NCI-H2029 (cell line): ENCODE measurements around the gene TBCK.
"Not testable (repeated sequence)": the region's sequence is repeated elsewhere in the genome, so short reads cannot be mapped to it uniquely, and the experiment has no call there.

Experiments
- DNase-seq: peaks from one replicate; lab custom pipeline; 2025; lab: John Stamatoyannopoulos, UW

The TBCK gene

DNA sequence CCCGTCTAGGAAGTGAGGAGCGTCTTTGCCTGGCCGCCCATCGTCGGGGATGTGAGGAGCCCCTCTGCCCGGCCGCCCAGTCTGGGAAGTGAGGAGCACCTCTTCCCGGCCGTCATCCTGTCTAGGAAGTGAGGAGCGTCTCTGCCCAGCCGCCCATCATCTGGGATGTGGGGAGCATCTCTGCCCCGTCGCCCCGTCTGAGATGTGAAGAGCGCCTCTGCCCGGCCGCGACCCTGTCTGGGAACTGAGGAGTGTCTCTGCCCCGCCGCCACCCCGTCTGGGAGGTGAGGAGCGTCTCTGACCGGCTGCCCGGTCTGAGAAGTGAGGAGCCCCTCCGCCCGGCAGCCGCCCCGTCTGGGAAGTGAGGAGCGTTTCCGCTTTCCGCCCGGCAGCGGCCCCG lies 5.2 kb upstream of the TBCK start:
- not testable (repeated sequence) for DNase-seq

DNA sequence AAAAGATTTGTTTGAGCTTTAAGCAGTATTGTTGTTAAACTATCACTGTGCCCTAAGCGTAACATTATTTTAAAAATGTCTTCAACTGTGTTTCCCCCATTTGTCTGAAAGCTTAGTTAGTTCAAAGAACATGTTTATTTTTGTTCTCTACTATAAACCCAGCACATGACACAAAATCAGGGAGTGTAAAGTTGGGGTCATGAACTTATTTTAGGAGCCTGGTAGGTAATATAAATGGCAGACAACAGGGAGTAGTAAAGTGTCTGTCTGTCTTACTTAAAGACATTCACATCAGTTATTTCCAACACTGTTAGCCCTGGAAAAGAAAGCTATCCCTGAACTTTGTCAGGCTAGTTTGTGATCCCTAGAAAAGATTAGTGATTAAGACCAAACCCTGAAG lies 4.2 kb upstream of the TBCK start:
- no peak for DNase-seq

DNA sequence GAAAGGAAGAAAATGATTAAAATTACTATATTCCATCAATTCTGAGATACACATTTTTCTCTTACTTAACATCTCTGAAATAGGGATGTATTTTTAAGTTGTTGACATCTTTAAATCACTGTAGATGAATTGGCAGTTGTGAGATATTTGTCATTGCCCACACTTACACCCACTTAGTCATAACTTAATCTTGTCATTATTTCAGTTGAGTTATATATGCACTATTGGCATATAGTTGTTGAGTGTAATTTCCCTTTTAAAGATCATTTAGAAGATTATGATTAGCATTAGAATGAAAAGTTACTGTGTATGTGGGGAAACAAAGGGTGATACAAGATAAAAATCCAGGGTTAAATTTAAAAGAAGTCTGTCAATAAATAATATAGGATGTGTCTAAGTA lies 2.5 kb upstream of the TBCK start:
- DNase-seq = no peak

DNA sequence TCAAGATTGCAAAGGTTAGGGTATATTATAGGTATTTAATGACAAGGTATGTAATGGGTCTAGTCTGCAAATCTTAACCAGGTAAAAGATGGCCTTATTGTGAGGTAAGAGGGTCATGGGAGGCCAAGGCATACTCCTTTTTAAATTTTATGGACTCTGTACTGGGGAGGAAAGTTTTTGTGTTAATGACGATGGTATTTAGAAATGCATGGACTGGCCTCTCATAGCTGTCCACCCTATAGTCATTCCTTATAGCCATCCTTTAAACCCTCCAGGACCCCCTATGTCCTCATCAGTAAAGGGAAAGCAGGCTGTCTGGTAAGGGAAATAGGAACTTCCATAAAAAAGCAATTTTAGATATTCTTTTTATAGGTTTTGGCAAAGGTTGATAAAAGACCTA lies 1.8 kb upstream of the TBCK start:
- no peak for DNase-seq

DNA sequence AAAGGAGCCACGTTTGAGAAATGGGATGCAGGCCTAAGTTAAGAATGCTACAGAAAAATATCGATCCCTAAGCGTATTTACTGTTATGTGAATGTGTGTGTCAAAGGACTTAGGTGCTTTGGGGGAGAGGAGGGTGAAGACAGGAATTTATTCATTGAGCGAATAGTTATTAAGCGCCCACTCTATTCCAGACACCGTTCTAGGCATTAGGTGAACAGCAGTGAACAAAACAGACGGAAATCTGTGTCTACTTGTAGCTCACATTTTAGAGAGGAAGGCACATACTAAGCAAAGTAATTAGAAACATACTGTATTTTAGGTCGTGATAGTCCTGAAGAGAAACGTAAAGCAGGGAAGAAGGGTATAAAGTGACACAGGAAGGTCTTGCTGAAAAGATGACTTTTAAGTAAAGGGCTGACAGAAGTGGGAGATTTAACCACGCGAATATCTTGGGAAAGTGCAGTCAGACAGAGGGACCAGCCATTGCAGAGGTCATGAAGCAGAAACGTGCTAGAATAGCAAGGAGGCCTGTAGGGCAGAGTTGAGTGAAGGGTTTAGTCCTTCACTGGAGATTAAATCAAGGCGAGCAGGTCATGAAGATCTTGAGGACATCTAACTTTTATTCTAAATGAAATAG lies 882 bp upstream of the TBCK start:
- no peak for DNase-seq

DNA sequence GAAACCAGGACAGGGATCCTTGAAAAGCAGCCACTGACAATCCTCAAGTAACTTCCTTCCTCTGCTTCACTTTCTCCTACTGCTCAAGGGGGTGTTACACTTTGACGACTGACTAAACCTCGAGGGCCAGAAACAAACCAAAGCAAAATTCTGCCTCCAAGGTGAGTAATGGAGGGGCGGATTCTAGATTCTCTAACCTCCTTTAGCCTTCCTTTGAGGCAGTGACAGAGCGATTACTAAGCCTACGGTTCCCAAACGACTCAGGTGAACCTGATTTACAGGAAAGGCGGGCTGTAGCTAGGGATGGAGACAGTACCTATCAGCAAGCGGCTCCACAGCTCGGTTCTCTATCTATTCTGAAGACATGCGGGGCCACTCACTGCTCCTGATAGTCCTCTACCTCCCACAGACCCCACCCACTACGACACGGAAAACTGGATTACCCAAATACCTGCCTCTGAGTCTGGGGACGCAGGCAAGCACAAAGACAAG lies 487 bp downstream of the TBCK start:
- no peak for DNase-seq

DNA sequence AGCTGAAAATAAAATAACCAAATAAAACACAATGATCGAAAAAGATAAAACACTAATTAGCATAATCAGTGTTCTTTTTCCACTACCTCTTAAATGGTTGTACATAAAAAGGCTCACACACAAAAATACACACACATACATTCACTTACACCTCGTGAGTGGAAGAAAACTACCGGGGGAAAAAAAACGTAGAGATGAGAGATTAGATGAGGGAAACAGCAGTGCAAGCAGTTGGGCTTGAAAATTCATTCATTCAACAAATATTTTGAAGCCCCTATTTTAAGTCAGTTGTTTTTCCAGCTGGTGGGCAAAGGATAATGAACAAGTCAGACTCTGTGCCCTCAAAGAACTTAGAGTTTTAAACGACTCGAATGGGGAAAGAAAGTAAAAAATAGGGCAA lies 1.0 kb downstream of the TBCK start:
- DNase-seq = no peak

DNA sequence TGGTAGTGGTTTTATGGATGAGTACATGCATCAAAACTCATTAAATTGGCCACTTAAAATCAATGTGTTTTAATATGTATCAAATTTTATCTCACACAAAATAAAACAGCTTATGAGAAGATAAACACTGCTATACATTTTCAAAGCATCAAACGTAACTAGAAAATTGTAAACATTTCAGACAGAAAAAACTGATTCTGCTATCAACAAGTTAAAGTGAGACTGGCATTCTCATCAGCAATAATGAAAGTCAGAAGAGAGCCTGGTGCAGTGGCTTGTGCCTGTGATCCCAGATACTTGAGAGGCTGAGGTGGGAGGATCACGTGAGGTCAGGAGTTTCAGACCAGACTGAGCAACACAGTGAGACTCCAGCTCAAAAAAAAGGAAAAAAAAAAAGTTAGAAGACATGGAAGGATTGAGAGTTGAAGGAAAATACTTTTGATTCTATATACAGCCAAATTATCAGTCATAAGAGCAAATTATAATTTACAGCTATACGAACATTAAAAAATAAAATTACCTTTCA lies 2.9 kb downstream of the TBCK start:
- no peak for DNase-seq

DNA sequence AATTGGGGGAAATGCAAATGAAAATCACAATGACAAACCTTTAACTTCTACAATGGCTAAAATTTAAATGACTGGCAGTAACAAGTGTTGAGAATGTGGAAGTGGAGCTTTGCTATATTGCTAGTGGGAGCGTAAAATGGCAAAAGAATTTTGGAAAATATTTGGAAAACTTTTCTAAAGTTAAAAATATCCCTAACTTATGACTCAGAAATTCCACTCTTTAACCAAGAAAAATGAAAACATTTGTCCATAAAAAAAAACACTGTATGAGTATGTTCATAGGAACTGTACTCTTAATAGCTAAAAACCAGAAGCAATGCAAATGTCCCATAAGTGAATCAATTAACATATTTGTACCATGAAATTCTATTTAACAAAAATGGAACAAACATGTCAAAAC lies 3.6 kb downstream of the TBCK start:
- no peak for DNase-seq

DNA sequence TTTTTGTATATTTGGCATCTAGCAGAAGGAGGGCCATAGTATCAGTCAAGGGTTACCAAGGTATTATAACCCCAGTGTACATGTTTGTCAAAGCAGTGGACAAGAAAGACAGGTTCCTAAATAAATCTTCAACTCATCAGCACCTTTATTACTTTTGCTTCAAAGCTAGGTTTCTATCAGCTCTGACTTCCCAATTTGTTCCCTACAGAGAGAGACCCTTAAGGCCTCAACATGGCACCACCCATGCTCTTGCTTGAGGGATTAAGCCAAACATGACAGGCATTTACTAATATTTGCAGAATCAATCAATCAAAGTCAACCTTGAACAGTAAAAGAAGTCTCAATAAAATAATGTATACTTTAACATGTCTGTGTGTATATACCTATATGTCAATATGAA lies 9.4 kb downstream of the TBCK start:
- no peak for DNase-seq

DNA sequence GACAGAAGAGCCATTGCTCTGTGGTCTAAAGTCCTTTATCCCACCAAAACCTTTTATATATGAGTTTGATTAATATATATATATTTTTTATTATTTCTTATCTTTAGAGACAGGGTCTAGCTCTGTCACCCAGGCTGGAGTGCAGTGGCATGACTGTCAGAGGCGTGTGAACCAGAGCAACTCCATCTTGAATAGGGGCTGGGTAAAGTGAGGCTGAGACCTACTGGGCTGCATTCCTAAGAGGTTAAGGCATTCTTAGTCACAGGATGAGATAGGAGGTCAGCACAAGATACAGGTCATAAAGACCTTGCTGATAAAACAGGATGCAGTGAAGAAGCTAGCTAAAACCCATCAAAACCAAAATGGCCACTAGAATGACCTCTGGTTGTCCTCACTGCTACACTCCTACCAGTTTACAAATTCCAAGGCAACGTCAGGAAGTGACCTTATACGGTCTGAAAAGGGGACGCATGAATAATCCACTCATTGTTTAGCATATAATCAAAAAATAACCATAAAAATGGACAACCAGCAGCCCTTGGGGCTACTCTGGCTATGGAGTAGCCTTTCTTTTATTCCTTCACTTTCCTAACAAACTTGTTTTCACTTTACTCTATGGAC lies 10.5 kb downstream of the TBCK start:
- DNase-seq = no peak

DNA sequence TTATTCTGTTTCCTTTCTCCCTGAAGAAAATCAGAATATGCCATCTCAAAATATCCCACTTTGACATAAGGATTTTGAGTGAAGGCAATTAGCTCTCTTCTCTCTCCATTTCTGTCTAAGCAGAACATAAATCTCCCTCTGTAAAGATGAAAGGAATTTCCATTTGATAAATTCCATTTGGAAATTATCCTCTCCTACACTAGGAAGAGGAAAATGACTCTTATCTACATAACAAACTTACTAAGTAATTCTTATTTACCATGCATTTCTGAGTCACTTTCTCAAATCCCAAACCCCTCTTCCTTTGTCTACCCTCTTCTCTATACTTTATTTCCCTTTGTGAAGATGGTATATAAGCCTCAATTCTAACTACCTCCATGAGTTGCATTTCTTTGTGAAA lies 11.4 kb downstream of the TBCK start:
- no peak for DNase-seq

DNA sequence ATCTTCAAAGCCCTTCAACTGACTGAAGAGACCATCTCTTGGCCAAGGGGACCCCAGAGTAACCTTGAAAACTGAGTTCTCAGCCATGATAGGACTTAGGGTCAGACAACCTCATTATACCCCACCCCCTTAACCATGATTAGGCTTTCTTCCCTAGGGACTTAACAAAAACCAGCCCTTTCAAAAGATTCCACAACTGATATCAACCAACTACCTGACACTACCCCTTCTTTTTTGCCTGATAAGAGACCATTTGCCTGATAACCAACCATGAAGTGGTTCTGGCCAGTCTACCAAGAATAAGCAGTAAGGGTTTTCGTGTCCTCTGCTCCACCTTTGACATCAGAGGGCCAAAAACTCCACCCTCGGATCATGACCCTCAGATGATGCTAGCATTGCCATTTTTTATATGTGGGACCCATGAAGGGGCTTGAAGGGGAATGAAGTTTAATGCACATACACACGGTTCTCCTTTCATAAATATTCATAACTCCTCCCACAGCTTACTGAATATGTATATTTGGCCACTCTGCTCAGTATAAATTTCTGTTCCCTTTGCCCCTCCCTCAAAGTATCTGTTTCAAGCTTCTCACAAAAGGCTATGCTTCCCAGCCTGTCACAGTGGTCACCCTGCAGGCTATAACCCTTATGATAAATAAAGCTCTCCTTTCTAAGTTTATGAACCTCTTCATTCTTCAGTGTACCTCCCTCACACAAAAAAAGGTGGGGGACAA lies 12.3 kb downstream of the TBCK start:
- no peak for DNase-seq

DNA sequence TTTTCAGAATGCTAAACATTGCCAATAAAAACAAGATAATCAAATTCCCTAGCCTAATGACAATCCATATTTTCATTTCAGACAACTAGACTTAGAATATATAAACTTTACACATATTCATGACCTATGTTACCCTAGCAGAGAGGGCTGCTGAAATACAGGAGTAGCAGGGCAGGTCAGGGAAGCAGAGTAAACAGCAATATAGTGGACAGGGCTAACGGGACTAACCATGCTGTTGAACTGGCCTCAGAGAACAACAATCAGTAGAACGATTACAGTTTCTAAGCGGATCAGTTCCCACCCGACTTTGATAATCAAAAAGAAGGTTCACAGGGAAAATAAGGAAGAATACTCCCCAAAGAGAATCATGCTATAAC lies 14.0 kb downstream of the TBCK start:
- DNase-seq = no peak

DNA sequence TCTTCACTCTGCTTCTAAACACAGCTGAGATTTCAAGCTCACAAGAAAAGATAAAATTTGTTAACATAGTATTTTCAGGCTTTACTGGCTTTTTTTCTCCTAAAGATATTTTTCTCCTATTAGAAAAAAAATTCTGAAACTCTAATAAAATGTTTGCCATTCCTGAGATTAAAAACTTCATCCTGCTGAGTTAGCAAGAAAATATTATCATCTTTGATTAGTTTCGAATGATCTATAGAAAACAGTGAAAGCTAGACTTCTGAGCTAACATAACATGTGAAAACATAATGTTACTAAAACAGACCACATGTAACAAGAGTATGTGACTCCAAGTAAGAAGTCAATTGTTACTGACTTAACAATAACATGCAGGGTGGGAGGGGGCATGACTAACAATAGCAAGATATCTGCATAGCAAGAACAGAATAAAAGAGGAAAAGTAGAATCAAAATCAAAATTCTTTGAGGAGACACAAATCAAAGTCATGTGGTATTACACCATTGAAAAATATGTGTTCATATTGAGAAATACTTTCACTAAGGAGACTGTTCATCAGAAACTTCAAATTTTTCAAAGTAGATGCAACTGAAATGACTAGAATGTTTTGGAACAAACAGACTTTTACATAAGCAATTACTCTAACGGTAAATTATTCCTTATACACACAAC lies 14.5 kb downstream of the TBCK start:
- no peak for DNase-seq

DNA sequence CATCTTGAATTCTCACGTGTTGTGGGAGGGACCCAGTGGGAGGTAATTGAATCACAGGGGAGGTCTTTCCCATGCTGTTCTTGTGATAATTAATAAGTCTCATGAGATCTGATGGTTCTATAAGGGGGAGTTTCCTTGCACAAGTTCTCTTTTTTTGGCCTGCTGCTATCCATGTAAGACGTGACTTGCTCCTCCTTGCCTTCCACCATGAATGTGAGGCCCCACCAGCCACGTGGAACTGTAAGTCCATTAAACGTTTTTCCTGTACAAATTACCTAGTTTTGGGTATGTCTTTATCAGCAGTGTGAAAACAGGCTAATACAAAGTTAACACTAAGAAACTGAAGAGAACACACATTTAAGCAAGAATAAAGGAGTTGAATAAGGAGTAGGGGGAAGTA lies 16.0 kb downstream of the TBCK start:
- DNase-seq = no peak

DNA sequence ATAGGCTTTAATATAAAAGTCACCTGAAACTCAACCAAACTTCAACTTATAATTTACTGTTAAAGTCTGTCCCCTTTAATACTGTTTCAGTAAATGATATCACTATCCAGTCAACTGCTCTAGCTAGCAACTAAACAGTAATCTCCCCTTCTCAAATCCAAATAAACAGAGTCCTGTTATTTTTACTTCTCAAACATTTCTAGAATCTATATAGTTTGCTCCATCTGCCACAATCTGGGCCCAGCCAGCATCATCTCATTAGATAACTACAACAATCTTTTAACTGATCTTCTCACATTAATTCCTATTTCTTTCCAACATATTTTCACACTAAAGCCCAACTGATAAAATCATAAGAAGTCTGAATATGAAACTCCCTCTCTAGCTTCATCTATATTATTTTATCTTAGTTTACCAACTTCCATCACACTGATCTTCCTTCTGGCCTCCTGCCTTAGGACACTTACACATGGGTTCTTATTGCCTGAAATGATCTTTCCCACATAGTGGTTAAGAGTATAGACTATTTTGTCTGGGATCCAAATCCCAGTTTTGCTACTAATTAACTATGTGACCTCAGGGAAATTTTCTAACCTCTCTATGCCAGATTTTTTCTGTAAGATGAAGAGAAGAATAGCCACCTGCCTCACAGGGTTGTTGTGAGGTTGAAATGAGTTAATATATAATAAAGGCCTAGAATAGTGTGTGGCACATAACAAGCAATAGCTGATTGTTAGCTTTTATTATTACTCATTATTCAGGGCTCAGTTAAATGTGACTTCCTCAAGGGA lies 18.6 kb downstream of the TBCK start:
- no peak for DNase-seq

DNA sequence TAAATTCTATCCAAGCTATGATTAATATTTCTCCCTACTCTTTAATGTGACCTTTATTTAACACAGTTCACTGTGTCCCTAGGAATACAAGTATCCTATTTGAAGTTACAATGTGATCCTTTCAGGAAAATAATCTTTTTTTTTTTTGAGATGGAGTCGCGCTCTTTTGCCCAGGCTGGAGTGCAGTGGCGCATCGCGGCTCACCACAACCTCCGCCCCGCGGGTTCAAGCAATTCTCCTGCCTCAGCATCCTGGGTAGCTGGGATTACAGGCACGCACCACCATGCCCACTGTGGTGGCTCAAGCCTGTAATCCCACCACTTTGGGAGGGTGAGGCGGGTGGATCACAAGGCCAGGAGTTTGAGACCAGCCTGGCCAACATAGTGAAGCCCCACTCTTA lies 21.9 kb downstream of the TBCK start:
- no peak for DNase-seq

DNA sequence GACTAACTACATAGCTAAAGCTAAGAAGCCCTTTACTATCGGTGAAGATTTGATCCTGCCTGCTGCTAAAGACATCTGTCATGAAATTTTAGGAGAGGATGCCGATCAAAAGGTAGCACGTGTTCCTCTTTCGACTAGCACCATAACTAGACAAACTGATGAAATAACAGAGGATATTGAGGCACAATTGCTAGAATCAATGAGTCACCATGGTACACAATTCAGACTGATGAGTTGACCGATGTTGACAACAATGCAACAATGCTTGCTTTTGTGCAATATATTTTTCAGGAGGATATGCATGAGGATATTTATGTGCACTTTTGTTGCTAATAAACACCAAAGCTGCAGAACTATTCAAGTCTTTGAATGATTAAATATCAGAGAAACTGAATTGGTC lies 24.3 kb downstream of the TBCK start:
- DNase-seq = no peak

DNA sequence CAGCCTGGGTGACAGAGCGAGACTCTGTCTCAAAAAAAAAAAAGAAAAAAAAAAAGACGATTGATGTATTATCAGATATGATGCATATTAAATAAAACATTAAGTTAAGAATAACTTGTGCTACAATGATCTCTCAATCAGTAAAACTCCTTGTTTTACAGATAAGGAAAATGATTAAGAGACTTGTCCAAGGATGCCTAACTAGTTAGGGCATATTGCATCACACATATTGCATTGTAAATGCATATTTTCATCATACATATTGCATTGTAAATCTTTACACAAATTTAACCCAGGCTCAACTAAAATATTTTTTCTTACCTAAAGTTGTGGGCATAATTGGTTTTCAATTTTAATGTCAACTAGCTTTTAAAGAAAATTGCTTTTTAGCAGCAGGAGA lies 26.3 kb downstream of the TBCK start:
- no peak for DNase-seq

DNA sequence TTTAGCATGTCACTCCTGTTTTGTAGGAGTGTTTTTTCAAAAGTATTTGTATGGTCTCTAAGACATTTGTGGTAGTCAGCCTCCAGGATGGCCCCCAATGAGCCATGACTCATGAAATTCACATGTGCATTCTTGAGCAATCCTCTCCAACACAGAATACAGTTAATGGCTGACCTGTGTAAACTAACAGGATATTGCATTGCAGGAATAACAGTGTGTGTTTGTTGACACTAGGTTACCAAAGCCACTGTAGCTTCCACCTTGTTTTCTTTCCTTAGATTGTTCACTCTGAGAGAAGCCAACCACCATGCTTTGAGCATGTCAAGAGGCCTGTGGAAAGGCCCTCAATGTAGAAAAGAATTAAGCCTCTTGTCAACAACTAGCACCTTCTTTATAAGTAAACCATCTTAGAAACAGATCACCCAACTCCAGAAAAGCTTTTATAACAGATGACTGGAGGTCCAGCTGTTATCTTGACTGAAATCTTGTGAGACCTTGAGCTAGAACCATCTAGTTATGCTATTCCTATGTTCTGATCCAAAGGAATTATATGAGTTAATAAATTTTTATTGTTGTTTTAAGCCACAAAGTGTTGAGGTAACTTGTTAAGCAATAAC lies 28.5 kb downstream of the TBCK start:
- peak; percentile 53 for DNase-seq
